Mesenchymal stem cell (in vitro differentiated cells and primary cell): ENCODE data around the gene ST13.

ENCODE experiments used
- DNase-seq: peaks from one replicate; pipeline ENCODE4 v3.0.0-alpha.2; 2013
- H2AFZ ChIP-seq: one replicate; pipeline ENCODE4 v1.6.1; 2013; ENCODE audit warnings: low read depth, mild to moderate bottlenecking, control low read depth, inconsistent platforms, low read length, moderate library complexity
- H2AK5ac ChIP-seq: 2 replicates; pipeline ENCODE4 v1.6.1; 2013; ENCODE audit warnings: low read length, moderate library complexity, mild to moderate bottlenecking, inconsistent platforms; ENCODE audit not compliant: severe bottlenecking
- H2BK120ac ChIP-seq: one replicate; pipeline ENCODE4 v1.6.1; 2013; ENCODE audit warnings: low read depth, mild to moderate bottlenecking, inconsistent platforms, low read length, moderate library complexity
- H2BK12ac ChIP-seq, 2 experiments: one replicate each; pipeline ENCODE4 v1.6.1; 2013; ENCODE audit warnings: inconsistent platforms in 2 of 2, low read length in 2 of 2, mild to moderate bottlenecking in 2 of 2, moderate library complexity in 2 of 2, control low read depth in 1 of 2
- H2BK15ac ChIP-seq: one replicate; pipeline ENCODE4 v1.6.1; 2013; ENCODE audit warnings: mild to moderate bottlenecking, low read depth, inconsistent platforms; ENCODE audit not compliant: poor library complexity, severe bottlenecking
- H2BK5ac ChIP-seq: 2 replicates; pipeline ENCODE4 v1.6.1; 2013; ENCODE audit warnings: low read depth, mild to moderate bottlenecking, low read length, control low read depth, inconsistent platforms; ENCODE audit not compliant: poor library complexity, severe bottlenecking
- H3K14ac ChIP-seq, 2 experiments: one replicate each; pipeline ENCODE4 v1.6.1; 2013; ENCODE audit warnings: inconsistent platforms in 2 of 2, low read length in 2 of 2, control low read depth in 1 of 2, mild to moderate bottlenecking in 1 of 2, moderate library complexity in 1 of 2
- H3K18ac ChIP-seq, 2 experiments: one replicate each; pipeline ENCODE4 v1.6.1; 2013; ENCODE audit warnings: inconsistent platforms in 2 of 2, low read length in 2 of 2, control low read depth in 1 of 2, low read depth in 1 of 2, mild to moderate bottlenecking in 1 of 2
- H3K23ac ChIP-seq, 2 experiments: one replicate each; pipeline ENCODE4 v1.6.1; 2013; ENCODE audit warnings: inconsistent platforms in 2 of 2, low read length in 2 of 2, mild to moderate bottlenecking in 2 of 2, moderate library complexity in 2 of 2, control low read depth in 1 of 2
- H3K27ac ChIP-seq: 2 replicates; pipeline ENCODE4 v1.5.1; 2013; ENCODE audit warnings: mild to moderate bottlenecking, moderate library complexity, low read length, control low read depth, inconsistent platforms; ENCODE audit not compliant: poor library complexity, severe bottlenecking
- H3K27me3 ChIP-seq, 2 experiments: 2 replicates each; pipeline versions ENCODE4 v1.6.1 to v1.7.0; 2013; ENCODE audit warnings: low read length in 2 of 2, mild to moderate bottlenecking in 2 of 2, moderate library complexity in 2 of 2, control low read depth in 1 of 2, inconsistent platforms in 1 of 2; ENCODE audit not compliant: control insufficient read depth in 1 of 2, insufficient read depth in 1 of 2
- H3K36me3 ChIP-seq, 2 experiments: 2 replicates each; pipeline versions ENCODE4 v1.6.1 to v1.7.0; 2013; ENCODE audit warnings: low read length in 2 of 2, control low read depth in 1 of 2, inconsistent platforms in 1 of 2, low read depth in 1 of 2, mild to moderate bottlenecking in 1 of 2; ENCODE audit not compliant: insufficient read depth in 2 of 2, control insufficient read depth in 1 of 2
- H3K4ac ChIP-seq, 2 experiments: one replicate each; pipeline ENCODE4 v1.6.1; 2013; ENCODE audit warnings: inconsistent platforms in 2 of 2, low read length in 2 of 2, mild to moderate bottlenecking in 2 of 2, moderate library complexity in 2 of 2, control low read depth in 1 of 2, low read depth in 1 of 2
- H3K4me1 ChIP-seq: 2 replicates; pipeline ENCODE4 v1.6.1; 2013; ENCODE audit warnings: low read depth, low read length, control low read depth; ENCODE audit not compliant: control insufficient read depth, insufficient read depth
- H3K4me2 ChIP-seq: 2 replicates; pipeline ENCODE4 v1.6.1; 2013; ENCODE audit warnings: low read length, mild to moderate bottlenecking, inconsistent platforms; ENCODE audit not compliant: poor library complexity, severe bottlenecking
- H3K4me3 ChIP-seq, 2 experiments: 2 replicates each; pipeline versions ENCODE4 v1.5.1 to v1.7.0; 2013; ENCODE audit warnings: low read length in 2 of 2, mild to moderate bottlenecking in 2 of 2, control low read depth in 1 of 2, low read depth in 1 of 2; ENCODE audit not compliant: insufficient read depth in 1 of 2
- H3K79me1 ChIP-seq: replicated peaks from 2 replicates; pipeline ENCODE4 v1.6.1; 2013; ENCODE audit warnings: mild to moderate bottlenecking, control low read depth, low read length, inconsistent platforms; ENCODE audit not compliant: poor library complexity, severe bottlenecking
- H3K9ac ChIP-seq: 2 replicates; pipeline ENCODE4 v1.7.0; 2013; ENCODE audit warnings: mild to moderate bottlenecking, low read length, moderate library complexity
- H3K9me3 ChIP-seq: 2 replicates; pipeline ENCODE4 v1.7.0; 2013; ENCODE audit warnings: mild to moderate bottlenecking, low read length; ENCODE audit not compliant: control insufficient read depth
- H4K8ac ChIP-seq: one replicate; pipeline ENCODE4 v1.6.1; 2013; ENCODE audit warnings: inconsistent platforms, mild to moderate bottlenecking, low read length, moderate library complexity
- H4K91ac ChIP-seq: one replicate; pipeline ENCODE4 v1.6.1; 2013; ENCODE audit warnings: mild to moderate bottlenecking, low read length, inconsistent platforms
- WGBS: methylation state at CpG from one replicate; pipeline ENCODE4 v1.1.7; 2013; ENCODE audit warnings: mixed read lengths; 5-methylcytosine and 5-hydroxymethylcytosine counted together

ST13 gene

GRCh38 chr22:40867109-40867508 lies 10.7 kb upstream of the ST13 start:
- Histone ChIP-seq H4K91ac (no peak overlapping the region), H3K4me2 (no peak overlapping the region), H2AFZ (no peak overlapping the region), H3K27ac (no peak overlapping the region), H2BK120ac (no peak overlapping the region), H2AK5ac (no peak overlapping the region), H3K4ac (no peak overlapping the region), H3K4me1 (peaks cover 2% of the 10 kb centered on the region), H3K4me3 (no peak overlapping the region), H3K23ac (no peak overlapping the region), H3K9me3 (no peaks in the 10 kb centered on the region), H3K18ac (no peak overlapping the region), H3K14ac (no peak overlapping the region), H3K27me3 (no peaks in the 10 kb centered on the region), H3K79me1 (peaks cover 18% of the 10 kb centered on the region), H3K9ac (no peak overlapping the region), H3K36me3 (peaks cover 0 to 41% of the 10 kb centered on the region in 2 experiments), H2BK12ac (no peak overlapping the region), H2BK5ac (no peak overlapping the region), H2BK15ac (no peak overlapping the region), H4K8ac (no peak overlapping the region)
- 100% methylated on average over 1 of the region's 2 CpGs for WGBS
- DNase-seq, result no peak

GRCh38 chr22:40862537-40862936 lies 6.1 kb upstream of the ST13 start:
- H3K79me1 ChIP-seq, result peaks cover 18% of the 10 kb centered on the region
- H2BK12ac ChIP-seq, result no peak overlapping the region
- no peak overlapping the region for H3K4ac ChIP-seq
- H4K91ac ChIP-seq, result no peak overlapping the region
- H3K27ac ChIP-seq, result no peak overlapping the region
- H3K4me3 ChIP-seq, result no peak overlapping the region
- H3K9me3 ChIP-seq, result no peaks in the 10 kb centered on the region
- no peak overlapping the region for H2BK15ac ChIP-seq
- no peak overlapping the region for H2BK5ac ChIP-seq
- no peak overlapping the region for H3K9ac ChIP-seq
- H3K14ac ChIP-seq, result no peak overlapping the region
- peaks cover 4% of the 10 kb centered on the region for H3K4me1 ChIP-seq
- no peak overlapping the region for H2AFZ ChIP-seq
- no peaks in the 10 kb centered on the region for H3K27me3 ChIP-seq
- H4K8ac ChIP-seq, result no peak overlapping the region
- no peak overlapping the region for H3K18ac ChIP-seq
- no peak overlapping the region for H3K4me2 ChIP-seq
- DNase-seq, result no peak
- H3K23ac ChIP-seq, result no peak overlapping the region
- H3K36me3 ChIP-seq, result peaks cover 0 to 28% of the 10 kb centered on the region in 2 experiments
- WGBS, result 100% methylated on average over 1 of the region's 2 CpGs
- H2BK120ac ChIP-seq, result no peak overlapping the region
- no peak overlapping the region for H2AK5ac ChIP-seq

- peak; percentile 16 for DNase-seq
- no peak within 1 kb of the TSS for H4K91ac ChIP-seq
- H3K18ac ChIP-seq, result no peak within 1 kb of the TSS
- no peak within 1 kb of the TSS for H2AFZ ChIP-seq
- H3K4me1 ChIP-seq, result peaks cover 4% of the 10 kb centered on the region
- H3K14ac ChIP-seq, result no peak within 1 kb of the TSS
- no peak within 1 kb of the TSS for H3K9ac ChIP-seq
- peaks cover 0 to 26% of the 10 kb centered on the region in 2 experiments for H3K36me3 ChIP-seq
- no peak within 1 kb of the TSS for H2BK15ac ChIP-seq
- no peaks in the 10 kb centered on the region for H3K9me3 ChIP-seq
- H2BK12ac ChIP-seq, result no peak within 1 kb of the TSS
- no peak within 1 kb of the TSS for H3K4me3 ChIP-seq
- H3K23ac ChIP-seq, result no peak within 1 kb of the TSS
- no peak within 1 kb of the TSS for H4K8ac ChIP-seq
- no peak within 1 kb of the TSS for H2AK5ac ChIP-seq
- 93% methylated on average over 2 of the region's 3 CpGs for WGBS
- H3K4me2 ChIP-seq, result no peak within 1 kb of the TSS
- H3K79me1 ChIP-seq, result peaks cover 18% of the 10 kb centered on the region
- no peak within 1 kb of the TSS for H2BK5ac ChIP-seq
- H2BK120ac ChIP-seq, result no peak within 1 kb of the TSS
- no peaks in the 10 kb centered on the region for H3K27me3 ChIP-seq
- H3K27ac ChIP-seq, result peak within 1 kb of the TSS; percentile 15
- no peak within 1 kb of the TSS for H3K4ac ChIP-seq
These were observed 5.6 kb upstream of the ST13 start, which contains the start of gene DNAJB7 for GRCh38 chr22:40862013-40862412. Gene DNAJB7 (minus strand): TSS chr22:40862113. CDS start chr22:40861994, 119 bp downstream.

GRCh38 chr22:40857309-40857855 lies 943 bp upstream of the ST13 start:
- H3K23ac ChIP-seq, result no peak overlapping the region
- no peak overlapping the region for H2AK5ac ChIP-seq
- H3K14ac ChIP-seq, result peak overlapping the region in 1 of 2 experiments; percentile 8
- H3K9ac ChIP-seq, result peak overlapping the region; percentile 100
- H3K36me3 ChIP-seq, result peaks cover 0 to 30% of the 10 kb centered on the region in 2 experiments
- peaks cover 9% of the 10 kb centered on the region for H3K4me1 ChIP-seq
- no peaks in the 10 kb centered on the region for H3K27me3 ChIP-seq
- peak overlapping the region; percentile 60 for H2BK15ac ChIP-seq
- peak overlapping the region; percentile 52 for H4K91ac ChIP-seq
- DNase-seq, result peak; percentile 56
- H2BK120ac ChIP-seq, result peak overlapping the region; percentile 42
- no peaks in the 10 kb centered on the region for H3K9me3 ChIP-seq
- H3K4me2 ChIP-seq, result peak overlapping the region; percentile 85
- H4K8ac ChIP-seq, result peak overlapping the region; percentile 96
- no peak overlapping the region for H2BK12ac ChIP-seq
- H3K18ac ChIP-seq, result peak overlapping the region; percentile 41 to 80
- H3K79me1 ChIP-seq, result peaks cover 7% of the 10 kb centered on the region
- H3K4ac ChIP-seq, result peak overlapping the region; percentile 19 to 97
- peak overlapping the region; percentile 85 for H3K27ac ChIP-seq
- peak overlapping the region; percentile 75 to 95 for H3K4me3 ChIP-seq
- 14% methylated on average over 18 of the region's 18 CpGs for WGBS
- H2BK5ac ChIP-seq, result no peak overlapping the region
- H2AFZ ChIP-seq, result peak overlapping the region; percentile 94
